ENCODE measurements around the gene CD47.

Gene CD47

GRCh38 chr3:108091498-108092250 lies 843 bp upstream of the CD47 start:
- no peak for DNase-seq (ENCODE audit: low read depth)

- DNase-seq (ENCODE audit: low read depth), result peak; percentile 30
Measured at GRCh38 chr3:108090049-108090700, 656 bp downstream of the CD47 start.

- no peak for DNase-seq (ENCODE audit: low read depth)
Measured at GRCh38 chr3:108089579-108089978, 1.3 kb downstream of the CD47 start.

- DNase-seq (ENCODE audit: low read depth), result no peak
Measured at GRCh38 chr3:108088697-108089096, 2.1 kb downstream of the CD47 start.

- DNase-seq (ENCODE audit: low read depth), result no peak
Measured at GRCh38 chr3:108088146-108088545, 2.7 kb downstream of the CD47 start.

GRCh38 chr3:108086653-108087052 lies 4.2 kb downstream of the CD47 start:
- no peak for DNase-seq (ENCODE audit: low read depth)

GRCh38 chr3:108085810-108086350 lies 5.0 kb downstream of the CD47 start:
- no peak for DNase-seq (ENCODE audit: low read depth)

GRCh38 chr3:108085370-108085769 lies 5.5 kb downstream of the CD47 start:
- no peak for DNase-seq (ENCODE audit: low read depth)

GRCh38 chr3:108079877-108080276 lies 11.0 kb downstream of the CD47 start:
- no peak for DNase-seq (ENCODE audit: low read depth)

- no peak for DNase-seq (ENCODE audit: low read depth)
Measured at GRCh38 chr3:108079043-108079442, 11.8 kb downstream of the CD47 start.

- no peak for DNase-seq (ENCODE audit: low read depth)
Measured at GRCh38 chr3:108076564-108076963, 14.3 kb downstream of the CD47 start.

GRCh38 chr3:108073764-108074431 lies 16.9 kb downstream of the CD47 start:
- DNase-seq (ENCODE audit: low read depth), result no peak

GRCh38 chr3:108071368-108071767 lies 19.5 kb downstream of the CD47 start:
- no peak for DNase-seq (ENCODE audit: low read depth)

- DNase-seq (ENCODE audit: low read depth), result no peak
Measured at GRCh38 chr3:108070356-108070755, 20.5 kb downstream of the CD47 start.

- DNase-seq (ENCODE audit: low read depth), result no peak
Measured at GRCh38 chr3:108067768-108068167, 23.1 kb downstream of the CD47 start.

- DNase-seq (ENCODE audit: low read depth), result no peak
Measured at GRCh38 chr3:108065096-108065495, 25.7 kb downstream of the CD47 start.

- no peak for DNase-seq (ENCODE audit: low read depth)
Measured at GRCh38 chr3:108064293-108064887, 26.4 kb downstream of the CD47 start.

- no peak for DNase-seq (ENCODE audit: low read depth)
Measured at GRCh38 chr3:108062051-108062450, 28.8 kb downstream of the CD47 start.

- peak; percentile 41 for DNase-seq (ENCODE audit: low read depth)
Measured at GRCh38 chr3:108060331-108060730, 30.5 kb downstream of the CD47 start.

GRCh38 chr3:108055931-108056330 lies 34.9 kb downstream of the CD47 start:
- no peak for DNase-seq (ENCODE audit: low read depth)

GRCh38 chr3:108054935-108055334 lies 35.9 kb downstream of the CD47 start:
- DNase-seq (ENCODE audit: low read depth), result no peak

GRCh38 chr3:108053483-108053882 lies 37.3 kb downstream of the CD47 start:
- DNase-seq (ENCODE audit: low read depth), result no peak

GRCh38 chr3:108053067-108053466 lies 37.8 kb downstream of the CD47 start:
- no peak for DNase-seq (ENCODE audit: low read depth)
